C4-2B (cell line): Measurements from ENCODE around the gene ZSCAN10.

Experiments
- CTCF ChIP-seq: fragments of 450-650 bp; conservative IDR thresholded peaks from 2 replicates; pipeline ENCODE4 v1.5.1; 2017; ENCODE audit warnings: mild to moderate bottlenecking
- ZFX ChIP-seq: fragments of 450-650 bp; IDR thresholded peaks from 2 replicates; pipeline ENCODE4 v1.6.1; 2017

- TF ChIP-seq CTCF (no peak), ZFX (no peak)
Observed at GRCh38 chr16:3118204-3118790, 19.2 kb upstream of the ZSCAN10 start.
